ENCODE results near the gene WNT5B.

WNT5B gene

GRCh38 chr12:1632702-1633101 lies 3.7 kb downstream of the WNT5B start:
- no peak for DNase-seq (ENCODE audit: extremely low spot score)
- TF ChIP-seq, protein P1, sequence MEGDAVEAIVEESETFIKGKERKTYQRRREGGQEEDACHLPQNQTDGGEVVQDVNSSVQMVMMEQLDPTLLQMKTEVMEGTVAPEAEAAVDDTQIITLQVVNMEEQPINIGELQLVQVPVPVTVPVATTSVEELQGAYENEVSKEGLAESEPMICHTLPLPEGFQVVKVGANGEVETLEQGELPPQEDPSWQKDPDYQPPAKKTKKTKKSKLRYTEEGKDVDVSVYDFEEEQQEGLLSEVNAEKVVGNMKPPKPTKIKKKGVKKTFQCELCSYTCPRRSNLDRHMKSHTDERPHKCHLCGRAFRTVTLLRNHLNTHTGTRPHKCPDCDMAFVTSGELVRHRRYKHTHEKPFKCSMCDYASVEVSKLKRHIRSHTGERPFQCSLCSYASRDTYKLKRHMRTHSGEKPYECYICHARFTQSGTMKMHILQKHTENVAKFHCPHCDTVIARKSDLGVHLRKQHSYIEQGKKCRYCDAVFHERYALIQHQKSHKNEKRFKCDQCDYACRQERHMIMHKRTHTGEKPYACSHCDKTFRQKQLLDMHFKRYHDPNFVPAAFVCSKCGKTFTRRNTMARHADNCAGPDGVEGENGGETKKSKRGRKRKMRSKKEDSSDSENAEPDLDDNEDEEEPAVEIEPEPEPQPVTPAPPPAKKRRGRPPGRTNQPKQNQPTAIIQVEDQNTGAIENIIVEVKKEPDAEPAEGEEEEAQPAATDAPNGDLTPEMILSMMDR (IDR thresholded peaks at IDR 0.05; ENCODE audit: control extremely low read depth, extremely low read depth, low read depth, missing control alignments): no peak
- CTCF ChIA-PET: interaction anchor here (1.1 to 4.4 kb wide), 6 partner anchors 9 to 515 kb away, joined by 3 to 30 read pairs (median 5); no protein-coding TSS in a partner anchor
- POLR2A ChIA-PET: no interaction called here

- DNase-seq (ENCODE audit: extremely low spot score): no peak
- ChIA-PET CTCF (interaction anchor here (1.3 to 8.3 kb wide), 8 partner anchors 11 to 515 kb away, joined by 3 to 106 read pairs (median 20); no protein-coding TSS in a partner anchor), POLR2A (no interaction called here)
- TF ChIP-seq, protein P1 (IDR thresholded peaks at IDR 0.05; ENCODE audit: control extremely low read depth, extremely low read depth, low read depth, missing control alignments): no peak
Measured at GRCh38 chr12:1633459-1633858, 4.4 kb downstream of the WNT5B start.

DNA sequence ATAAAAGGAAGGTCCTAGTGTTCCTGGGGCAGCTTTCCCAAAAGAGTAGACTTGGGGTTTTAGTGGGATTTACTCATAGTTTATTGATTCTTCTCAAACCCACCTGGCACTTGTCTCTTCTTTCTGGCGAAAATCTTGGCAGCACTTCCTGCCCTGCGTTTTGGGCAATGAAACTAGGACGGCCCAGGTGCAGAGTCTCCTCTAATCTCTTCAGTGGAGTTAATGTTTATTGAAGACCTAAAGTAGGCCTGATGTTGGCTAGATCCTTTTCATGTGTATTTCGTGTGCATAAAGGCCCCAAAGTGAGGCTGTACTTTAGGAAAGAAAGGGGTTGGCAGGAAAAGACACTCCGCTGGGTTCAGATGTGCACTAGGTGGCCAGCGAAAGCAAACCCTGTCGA lies 5.1 kb downstream of the WNT5B start:
- TF ChIP-seq, protein P1 (IDR thresholded peaks at IDR 0.05; ENCODE audit: control extremely low read depth, extremely low read depth, low read depth, missing control alignments): no peak
- no peak for DNase-seq (ENCODE audit: extremely low spot score)
- ChIA-PET CTCF (interaction anchor here (0.6 to 8.3 kb wide), 26 partner anchors 8 to 1018 kb away, joined by 3 to 106 read pairs (median 4); no protein-coding TSS in a partner anchor), POLR2A (no interaction called here)

GRCh38 chr12:1634590-1635191 lies 5.7 kb downstream of the WNT5B start:
- peak; percentile 70 for DNase-seq (ENCODE audit: extremely low spot score)
- ChIA-PET POLR2A (no interaction called here), CTCF (interaction anchor here (0.6 to 8.3 kb wide), 30 partner anchors 8 to 1018 kb away, joined by 3 to 106 read pairs (median 4); no protein-coding TSS in a partner anchor)
- TF ChIP-seq, protein P1 (IDR thresholded peaks at IDR 0.05; ENCODE audit: control extremely low read depth, extremely low read depth, low read depth, missing control alignments): peak; percentile 86

GRCh38 chr12:1635301-1636095 lies 6.5 kb downstream of the WNT5B start:
- DNase-seq (ENCODE audit: extremely low spot score): no peak
- ChIA-PET POLR2A (no interaction called here), CTCF (interaction anchor here (0.7 to 8.3 kb wide), 28 partner anchors 9 to 517 kb away, joined by 3 to 106 read pairs (median 4); no protein-coding TSS in a partner anchor)
- TF ChIP-seq, protein P1 (IDR thresholded peaks at IDR 0.05; ENCODE audit: control extremely low read depth, extremely low read depth, low read depth, missing control alignments): no peak

- TF ChIP-seq, protein P1 (IDR thresholded peaks at IDR 0.05; ENCODE audit: control extremely low read depth, extremely low read depth, low read depth, missing control alignments): no peak
- CTCF ChIA-PET: interaction anchor here (0.6 to 8.3 kb wide), 5 partner anchors 9 to 1484 kb away, joined by 3 to 106 read pairs (median 9); partner anchors contain the start of gene WNT5B
Measured at GRCh38 chr12:1638203-1638602, 9.2 kb downstream of the WNT5B start.

More at GRCh38 chr12:1638203-1638602, 9.2 kb downstream of the WNT5B start:
- POLR2A ChIA-PET: no interaction called here
- DNase-seq (ENCODE audit: extremely low spot score): no peak

All from GM10248 (cell line).